Neural crest cell (in vitro differentiated cells): ENCODE measurements around the gene VASP. TPM values are rescaled to one million over a fixed set of nuclear protein-coding genes. Genes with fewer than 3 reads are reported as not detected.

Experiments
- DNase-seq: peaks from one replicate; pipeline ENCODE4 v3.0.0; 2021; ENCODE audit warnings: low read depth, mixed read lengths, low spot score
- H3K27ac Mint-ChIP-seq: one replicate; pipeline ENCODE4 v1.8.0; 2021; ENCODE audit warnings: mild to moderate bottlenecking, mixed read lengths; ENCODE audit not compliant: unreplicated experiment
- H3K27me3 Mint-ChIP-seq: 2 replicates; pipeline ENCODE4 v1.8.0; 2021; ENCODE audit warnings: low read depth, mild to moderate bottlenecking, mixed read lengths
- H3K36me3 Mint-ChIP-seq: 2 replicates; pipeline ENCODE4 v1.8.0; 2021; ENCODE audit warnings: low read depth, mild to moderate bottlenecking, mixed read lengths
- H3K4me1 Mint-ChIP-seq: 2 replicates; pipeline ENCODE4 v1.8.0; 2021; ENCODE audit warnings: mixed read lengths
- H3K4me3 Mint-ChIP-seq: one replicate; pipeline ENCODE4 v1.8.0; 2021; ENCODE audit warnings: mild to moderate bottlenecking, mixed read lengths
- H3K9me3 Mint-ChIP-seq: 2 replicates; pipeline ENCODE4 v1.8.0; 2021; ENCODE audit warnings: mixed read lengths
- total RNA-seq: library from RNA; stranded (reverse); gene quantifications from 2 replicates; pipeline ENCODE4 v1.2.1, GENCODE V29; 2021
- TF ChIP-seq, protein P1 (sequence below): fragments of 200-600 bp; sonication (generic); conservative IDR thresholded peaks from 2 replicates; pipeline ENCODE4 v1.5.0; 2021; ENCODE audit warnings: antibody characterized with exemption, mild to moderate bottlenecking

Gene VASP
- total RNA-seq, 1 donor from 2014 or later: 49.9 TPM

DNA sequence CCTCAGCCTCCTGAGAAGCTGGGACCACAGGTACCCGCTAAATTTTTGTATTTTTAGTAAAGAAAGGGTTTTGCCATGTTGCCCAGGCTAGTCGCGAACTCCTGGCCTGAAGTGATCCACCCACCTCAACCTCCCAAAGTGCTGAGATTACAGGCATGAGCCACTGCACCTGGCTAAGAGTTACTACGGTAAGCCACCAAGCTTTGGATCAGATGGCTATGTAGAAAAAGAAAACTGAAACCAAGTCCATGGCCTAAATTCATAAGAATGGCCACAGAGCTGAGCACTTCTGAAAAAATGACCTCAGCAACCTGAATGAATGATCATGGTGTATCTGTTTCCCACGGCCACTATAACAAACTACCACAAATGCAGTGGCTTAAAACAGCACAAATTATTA, 67.9 kb downstream of the VASP start:
- Mint-ChIP-seq H3K36me3 (no peaks in the 10 kb centered on the region), H3K27me3 (no peaks in the 10 kb centered on the region), H3K27ac (no peak overlapping the region), H3K4me1 (no peaks in the 10 kb centered on the region), H3K4me3 (no peak overlapping the region), H3K9me3 (no peaks in the 10 kb centered on the region)
- TF ChIP-seq, protein P1, sequence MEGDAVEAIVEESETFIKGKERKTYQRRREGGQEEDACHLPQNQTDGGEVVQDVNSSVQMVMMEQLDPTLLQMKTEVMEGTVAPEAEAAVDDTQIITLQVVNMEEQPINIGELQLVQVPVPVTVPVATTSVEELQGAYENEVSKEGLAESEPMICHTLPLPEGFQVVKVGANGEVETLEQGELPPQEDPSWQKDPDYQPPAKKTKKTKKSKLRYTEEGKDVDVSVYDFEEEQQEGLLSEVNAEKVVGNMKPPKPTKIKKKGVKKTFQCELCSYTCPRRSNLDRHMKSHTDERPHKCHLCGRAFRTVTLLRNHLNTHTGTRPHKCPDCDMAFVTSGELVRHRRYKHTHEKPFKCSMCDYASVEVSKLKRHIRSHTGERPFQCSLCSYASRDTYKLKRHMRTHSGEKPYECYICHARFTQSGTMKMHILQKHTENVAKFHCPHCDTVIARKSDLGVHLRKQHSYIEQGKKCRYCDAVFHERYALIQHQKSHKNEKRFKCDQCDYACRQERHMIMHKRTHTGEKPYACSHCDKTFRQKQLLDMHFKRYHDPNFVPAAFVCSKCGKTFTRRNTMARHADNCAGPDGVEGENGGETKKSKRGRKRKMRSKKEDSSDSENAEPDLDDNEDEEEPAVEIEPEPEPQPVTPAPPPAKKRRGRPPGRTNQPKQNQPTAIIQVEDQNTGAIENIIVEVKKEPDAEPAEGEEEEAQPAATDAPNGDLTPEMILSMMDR: no peak
- DNase-seq: no peak

Other genes starting within 250 kb of the VASP start
- not detected in 2 replicates for gene CKM, start 184.6 kb upstream of the VASP start, total RNA-seq
- gene KLC3, start 166.7 kb upstream of the VASP start, total RNA-seq: not detected in 2 replicates
- gene ERCC2, start 136.9 kb upstream of the VASP start, total RNA-seq: 67.3 and 71.3 TPM in 2 replicates
- gene PPP1R13L, start 102.4 kb upstream of the VASP start, total RNA-seq: 6.4 and 8.2 TPM in 2 replicates
- gene POLR1G, start 100.8 kb upstream of the VASP start, total RNA-seq: 11.7 and 12.8 TPM in 2 replicates
- gene ERCC1, start 83.6 kb upstream of the VASP start, total RNA-seq: 111 and 115 TPM in 2 replicates
- gene FOSB, start 39.5 kb upstream of the VASP start, total RNA-seq: 0.26 and 0.45 TPM in 2 replicates
- gene RTN2, start 10.4 kb upstream of the VASP start, total RNA-seq: 16.2 and 19.8 TPM in 2 replicates
- gene PPM1N, start 9.0 kb upstream of the VASP start, total RNA-seq: not detected in 2 replicates
- gene OPA3, start 77.3 kb downstream of the VASP start, total RNA-seq: 14.8 and 15.7 TPM in 2 replicates
- gene GPR4, start 94.7 kb downstream of the VASP start, total RNA-seq: not detected in 2 replicates
- 15.0 and 20.2 TPM in 2 replicates for gene EML2, start 131.9 kb downstream of the VASP start, total RNA-seq
- gene GIPR, start 160.7 kb downstream of the VASP start, total RNA-seq: 0.96 and 1.0 TPM in 2 replicates
- gene SNRPD2, start 184.5 kb downstream of the VASP start, total RNA-seq: 635 and 666 TPM in 2 replicates
- 11.4 and 11.8 TPM in 2 replicates for gene QPCTL, start 185.2 kb downstream of the VASP start, total RNA-seq
- 27.2 and 30.3 TPM in 2 replicates for gene FBXO46, start 223.4 kb downstream of the VASP start, total RNA-seq
- not detected in 2 replicates for gene MEIOSIN, start 226.0 kb downstream of the VASP start, total RNA-seq